T-helper 17 cell (primary cell): Measurements from ENCODE around the gene NELFA. TPM values are rescaled to one million over a fixed set of nuclear protein-coding genes. Genes with fewer than 3 reads are reported as not detected.

Source experiments
- ATAC-seq: fragments of 150-1000 bp; cut with Tn5 transposase; 2 replicates; pipeline ENCODE4 v1.10.0; 2021; ENCODE audit warnings: mild to moderate bottlenecking, moderate library complexity
- DNase-seq, 3 donors: peaks; one replicate each; pipeline versions ENCODE4 v3.0.0 to v3.0.0-alpha.2; 2020 to 2021
- H3K9me3 ChIP-seq: one replicate; pipeline ENCODE4 v1.7.0; 2013; ENCODE audit warnings: low read length, mild to moderate bottlenecking; ENCODE audit not compliant: control insufficient read depth, poor library complexity, severe bottlenecking
- H3K27ac Mint-ChIP-seq: one replicate; pipeline ENCODE4 v1.8.0; 2022; ENCODE audit warnings: mild to moderate bottlenecking, moderate library complexity, mixed read lengths
- H3K27me3 Mint-ChIP-seq: one replicate; pipeline ENCODE4 v1.8.0; 2022; ENCODE audit warnings: mixed read lengths
- H3K36me3 Mint-ChIP-seq: one replicate; pipeline ENCODE4 v1.8.0; 2022; ENCODE audit warnings: low read depth, mixed read lengths
- H3K4me1 Mint-ChIP-seq: one replicate; pipeline ENCODE4 v1.8.0; 2022; ENCODE audit warnings: mild to moderate bottlenecking, mixed read lengths
- H3K4me3 Mint-ChIP-seq: one replicate; pipeline ENCODE4 v1.8.0; 2022; ENCODE audit warnings: mild to moderate bottlenecking, moderate library complexity, mixed read lengths
- total RNA-seq, 4 donors: library from RNA in 2 of 4; stranded (reverse) in 2 of 4; gene quantifications; one replicate each; pipeline ENCODE4 v1.2.3 and lab custom pipeline; 2022 to 2026

NELFA gene
- total RNA-seq, 2 donors from 2014 or later, result 40.7 to 47.2 TPM

DNA sequence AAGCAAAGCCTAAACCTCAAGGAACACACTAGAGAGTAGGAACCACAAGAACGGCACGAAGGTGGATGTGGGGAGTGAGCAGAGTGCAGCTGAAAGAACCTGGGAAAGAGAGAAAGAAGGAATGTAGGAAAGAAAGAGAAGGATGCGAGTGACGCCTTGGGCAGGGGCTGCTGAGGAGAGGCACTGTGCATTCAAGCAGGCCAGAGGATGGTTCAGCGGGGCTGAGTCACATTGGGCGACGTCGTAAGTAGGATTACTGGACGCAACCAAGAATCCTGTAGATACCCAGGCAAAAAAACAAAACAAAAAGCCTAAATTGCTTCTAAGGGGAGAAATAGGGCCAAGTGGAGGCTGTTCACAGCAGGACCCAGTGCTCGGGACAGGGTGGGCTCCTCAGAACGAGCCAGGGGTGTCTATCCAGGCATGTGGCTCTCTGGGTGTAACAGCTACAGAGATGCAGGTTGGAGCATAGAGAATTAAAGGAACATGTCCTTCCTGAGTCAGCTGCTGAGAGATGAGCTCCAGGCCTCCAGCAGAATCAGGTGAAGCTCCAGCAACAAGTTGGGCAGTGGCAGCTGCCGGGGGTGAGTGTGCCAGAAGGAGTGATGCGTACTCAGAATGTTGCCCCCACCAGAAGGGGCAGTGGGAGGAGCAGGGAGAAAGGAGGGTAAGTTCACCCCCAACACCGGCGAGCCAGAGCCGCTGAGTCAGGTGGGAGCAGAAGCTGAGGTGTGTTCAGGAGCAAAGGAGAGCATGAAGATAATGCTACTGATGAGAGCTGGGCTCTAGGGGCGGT, 38.6 kb downstream of the NELFA start:
- H3K9me3 ChIP-seq, result no peaks in the 10 kb centered on the region
- Mint-ChIP-seq H3K4me1 (peaks cover 19% of the 10 kb centered on the region), H3K27me3 (no peaks in the 10 kb centered on the region), H3K27ac (peak overlapping the region; percentile 85), H3K4me3 (no peak overlapping the region), H3K36me3 (peaks cover 14% of the 10 kb centered on the region)
- DNase-seq (no peak), ATAC-seq (no peak)

DNA sequence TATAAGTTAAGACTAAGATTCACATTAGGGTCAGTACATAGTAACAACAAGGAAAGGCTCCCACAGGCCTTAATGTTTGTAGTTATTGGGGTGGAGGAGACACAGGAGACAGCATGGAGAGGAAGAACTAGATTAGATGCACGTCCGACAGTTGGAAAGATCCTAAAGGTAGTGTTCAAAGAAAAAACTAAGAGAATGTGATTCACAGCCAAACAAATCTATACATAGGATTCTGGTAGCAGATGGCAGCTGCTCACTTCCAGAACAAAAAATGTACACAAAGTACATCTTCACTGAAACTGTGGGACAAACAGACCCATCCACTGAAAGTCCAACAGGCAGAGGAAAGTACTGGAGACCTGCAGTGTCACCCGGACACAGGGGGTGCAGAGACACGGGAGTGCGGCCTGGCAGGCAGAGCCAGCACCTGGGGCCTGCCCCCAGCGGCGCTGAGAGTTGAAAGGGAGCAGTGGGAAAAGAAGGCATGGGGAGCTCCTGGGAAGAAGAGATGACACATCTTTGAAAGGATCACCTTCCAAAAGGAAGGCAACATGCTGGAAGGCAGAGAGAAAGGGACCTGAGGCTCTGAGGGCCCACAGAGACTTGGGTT, 40.0 kb downstream of the NELFA start:
- Mint-ChIP-seq H3K27me3 (no peaks in the 10 kb centered on the region), H3K36me3 (peaks cover 17% of the 10 kb centered on the region), H3K4me3 (no peak overlapping the region), H3K27ac (peak overlapping the region; percentile 88), H3K4me1 (peaks cover 22% of the 10 kb centered on the region)
- DNase-seq, result no peak
- no peak for ATAC-seq
- no peaks in the 10 kb centered on the region for H3K9me3 ChIP-seq

DNA sequence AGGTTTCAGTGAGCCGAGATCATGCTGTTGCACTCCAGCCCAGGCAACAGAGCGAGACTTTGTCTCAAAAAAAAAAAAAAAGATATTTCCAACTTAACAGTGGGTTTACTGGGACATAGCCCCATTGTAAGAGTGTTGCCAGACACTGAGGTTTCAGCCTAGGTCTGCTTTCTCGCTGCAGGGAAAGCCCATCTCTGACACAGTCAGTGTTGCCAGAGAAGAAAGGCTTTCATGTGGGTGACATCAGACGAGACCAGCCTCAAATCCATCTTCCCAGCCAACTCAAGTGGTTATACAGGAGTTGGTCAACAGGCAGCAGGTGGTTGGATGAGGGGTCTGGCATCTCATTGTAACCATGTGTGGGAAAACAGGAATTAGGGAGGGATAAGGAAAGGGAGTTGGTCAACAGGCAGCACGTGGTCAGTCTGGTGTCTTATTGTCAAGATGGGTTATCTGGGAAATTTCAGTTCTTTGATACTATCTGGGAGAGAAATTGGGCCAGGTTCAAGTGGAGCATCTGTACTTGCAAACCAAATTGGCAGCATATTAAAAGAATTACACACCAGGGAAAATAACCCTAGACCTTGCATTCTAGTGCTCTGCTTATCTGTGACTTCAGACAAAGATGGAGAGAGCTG, 41.1 kb downstream of the NELFA start:
- peak overlapping the region; percentile 88 for H3K27ac Mint-ChIP-seq

DNA sequence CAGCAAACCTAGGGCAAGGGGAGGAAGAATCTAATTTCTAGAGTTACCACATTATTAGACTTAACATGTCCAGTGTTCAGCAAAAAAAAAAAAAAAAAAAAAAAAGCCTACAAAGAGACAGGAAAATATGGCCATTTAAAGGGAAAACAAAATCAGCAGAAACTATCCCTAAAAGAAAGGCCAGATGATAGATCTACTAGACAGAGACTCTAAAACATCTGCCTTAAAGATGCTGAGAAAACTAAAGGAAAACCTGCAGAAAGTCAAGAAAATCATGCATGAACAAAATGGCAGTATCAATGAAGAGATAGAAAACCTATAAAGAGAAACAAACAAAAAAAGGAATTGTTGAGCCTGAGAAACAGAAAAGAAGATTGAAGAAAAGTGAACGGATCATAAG, 43.8 kb downstream of the NELFA start:
- Mint-ChIP-seq H3K4me3 (no peak overlapping the region), H3K27me3 (no peaks in the 10 kb centered on the region), H3K27ac (peak overlapping the region; percentile 12), H3K36me3 (peaks cover 25% of the 10 kb centered on the region), H3K4me1 (peaks cover 15% of the 10 kb centered on the region)
- DNase-seq (no peak), ATAC-seq (no peak)
- H3K9me3 ChIP-seq, result no peaks in the 10 kb centered on the region

More for the DNA sequence above, 41.1 kb downstream of the NELFA start:
- ATAC-seq (no peak), DNase-seq (no peak)
- Mint-ChIP-seq H3K4me1 (peaks cover 22% of the 10 kb centered on the region), H3K4me3 (no peak overlapping the region), H3K27me3 (no peaks in the 10 kb centered on the region), H3K36me3 (peaks cover 17% of the 10 kb centered on the region)
- H3K9me3 ChIP-seq, result no peaks in the 10 kb centered on the region

DNA sequence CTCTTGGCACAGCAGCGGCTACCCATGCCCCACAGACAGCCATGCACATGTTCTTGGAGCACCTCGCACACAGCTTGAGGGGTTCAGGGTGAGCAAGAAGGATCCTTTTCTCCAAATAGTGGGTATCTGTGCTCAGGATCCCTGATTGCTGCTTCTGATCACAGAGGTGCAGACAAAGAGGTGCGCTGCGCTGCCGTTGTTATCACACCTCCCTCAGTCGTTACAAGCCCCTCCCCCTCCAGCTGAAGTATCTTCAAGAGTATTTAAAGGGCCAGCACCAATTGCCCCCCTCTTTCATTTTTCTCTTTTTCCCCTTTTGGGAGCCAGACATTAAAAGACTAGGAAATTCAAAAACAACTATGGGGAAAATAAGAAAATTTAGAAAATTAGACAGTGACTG, 44.3 kb downstream of the NELFA start:
- H3K4me3 Mint-ChIP-seq, result no peak overlapping the region

DNA sequence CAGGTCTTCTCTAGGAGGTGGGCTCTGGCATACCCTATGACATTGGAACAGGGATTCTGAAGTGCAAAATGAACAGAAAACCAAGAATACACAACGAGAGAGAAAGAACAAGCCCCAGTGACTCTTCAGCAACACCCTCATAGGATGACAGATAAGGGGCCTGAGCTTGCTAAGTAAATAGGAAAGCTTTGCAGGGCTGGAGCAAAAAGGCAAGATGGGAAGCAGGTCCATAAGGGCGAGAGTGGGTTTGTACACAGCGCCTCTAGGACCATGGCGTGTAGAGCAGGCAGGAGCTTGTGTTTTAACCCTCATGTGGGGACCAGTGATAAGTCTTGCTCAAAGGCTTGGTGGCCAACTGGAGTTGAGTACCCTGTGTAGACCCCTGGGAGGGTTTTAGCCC, 45.8 kb downstream of the NELFA start:
- no peaks in the 10 kb centered on the region for H3K9me3 ChIP-seq
- Mint-ChIP-seq H3K27me3 (no peaks in the 10 kb centered on the region), H3K4me1 (peaks cover 10% of the 10 kb centered on the region), H3K36me3 (peaks cover 15% of the 10 kb centered on the region), H3K27ac (no peak overlapping the region), H3K4me3 (no peak overlapping the region)
- DNase-seq (no peak), ATAC-seq (no peak)

More for the DNA sequence above, 44.3 kb downstream of the NELFA start:
- H3K27me3 Mint-ChIP-seq, result no peaks in the 10 kb centered on the region
- peak overlapping the region; percentile 12 for H3K27ac Mint-ChIP-seq
- no peak for DNase-seq
- peaks cover 12% of the 10 kb centered on the region for H3K4me1 Mint-ChIP-seq
- no peak for ATAC-seq
- H3K36me3 Mint-ChIP-seq, result peaks cover 22% of the 10 kb centered on the region
- no peaks in the 10 kb centered on the region for H3K9me3 ChIP-seq

DNA sequence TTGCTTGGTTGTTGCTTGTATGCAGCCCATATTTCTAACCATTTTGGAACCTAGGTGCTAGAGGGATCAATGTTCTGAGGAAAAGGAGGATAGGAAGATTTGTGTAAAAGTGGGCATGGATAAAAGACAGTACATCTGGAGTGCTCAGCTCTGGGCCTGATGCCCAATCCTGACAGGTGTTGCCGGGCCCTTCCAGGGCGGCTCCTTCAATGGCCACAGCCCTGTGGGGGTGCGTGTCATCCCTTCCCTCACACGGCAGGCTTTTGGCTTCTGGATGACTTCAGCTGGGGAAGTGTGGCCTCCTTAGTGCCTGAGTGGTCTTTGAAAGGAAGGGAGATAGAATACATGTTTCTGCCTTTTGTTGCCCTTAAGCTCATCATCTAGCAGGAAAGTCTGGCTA, 47.2 kb downstream of the NELFA start:
- H3K36me3 Mint-ChIP-seq, result peaks cover 15% of the 10 kb centered on the region

DNA sequence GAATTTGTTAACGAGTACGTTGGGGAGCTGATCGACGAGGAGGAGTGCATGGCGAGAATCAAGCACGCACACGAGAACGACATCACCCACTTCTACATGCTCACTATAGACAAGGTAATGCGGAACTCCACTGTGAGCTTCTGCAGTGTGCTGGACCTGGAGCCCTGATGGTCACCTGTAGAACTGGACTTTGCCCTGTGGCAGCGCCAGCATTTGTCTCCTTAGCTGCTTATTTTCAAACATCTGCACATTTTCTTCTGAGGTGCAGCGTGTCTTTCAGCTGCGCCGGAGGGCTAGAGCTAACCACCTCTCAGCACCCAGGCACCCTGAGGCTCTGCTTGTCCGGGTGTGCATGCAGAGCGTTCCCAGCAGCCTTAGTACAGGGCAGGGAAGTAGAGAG, 47.7 kb downstream of the NELFA start:
- no peaks in the 10 kb centered on the region for H3K27me3 Mint-ChIP-seq
- no peaks in the 10 kb centered on the region for H3K9me3 ChIP-seq
- no peak for ATAC-seq
- no peak overlapping the region for H3K27ac Mint-ChIP-seq
- peaks cover 9% of the 10 kb centered on the region for H3K4me1 Mint-ChIP-seq
- H3K36me3 Mint-ChIP-seq, result peaks cover 15% of the 10 kb centered on the region
- H3K4me3 Mint-ChIP-seq, result peak overlapping the region; percentile 31
- no peak for DNase-seq

More for the DNA sequence above, 47.2 kb downstream of the NELFA start:
- H3K27ac Mint-ChIP-seq, result no peak overlapping the region
- H3K4me1 Mint-ChIP-seq, result peaks cover 10% of the 10 kb centered on the region
- no peak overlapping the region for H3K4me3 Mint-ChIP-seq
- H3K27me3 Mint-ChIP-seq, result no peaks in the 10 kb centered on the region
- DNase-seq (no peak), ATAC-seq (no peak)
- H3K9me3 ChIP-seq, result no peaks in the 10 kb centered on the region

DNA sequence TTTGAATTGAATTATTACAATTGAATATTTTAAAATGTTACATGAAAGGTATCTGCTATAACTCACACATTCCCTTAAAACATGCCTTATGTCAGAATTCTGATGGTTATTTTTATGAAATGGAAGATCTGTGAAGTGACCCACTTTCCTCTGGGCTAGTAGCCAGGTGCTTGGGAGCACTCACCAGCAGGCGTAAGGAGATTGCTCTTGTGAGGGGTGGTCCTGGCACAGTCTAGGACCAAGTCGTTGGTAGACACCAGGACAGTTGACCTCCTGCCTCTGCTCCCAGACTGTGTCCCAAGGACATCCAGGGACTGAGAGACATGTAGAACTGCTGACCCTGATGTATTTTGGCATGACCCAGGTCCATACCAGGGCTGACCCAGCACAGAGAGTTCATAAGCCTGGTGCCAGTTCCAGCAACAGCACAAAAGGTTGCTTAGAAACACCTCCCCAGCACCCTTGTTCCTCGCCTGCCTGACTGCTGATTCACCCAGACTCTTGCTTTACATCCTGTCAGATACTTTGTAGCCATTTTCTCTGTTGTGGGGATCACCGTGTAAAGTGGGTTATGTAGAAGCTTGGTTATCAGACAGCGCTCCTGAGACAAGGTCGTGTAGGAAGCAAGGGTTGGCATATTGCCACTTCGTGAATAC, 48.5 kb downstream of the NELFA start:
- Mint-ChIP-seq H3K27me3 (no peaks in the 10 kb centered on the region), H3K4me1 (peaks cover 4% of the 10 kb centered on the region), H3K27ac (no peak overlapping the region), H3K36me3 (peaks cover 15% of the 10 kb centered on the region), H3K4me3 (no peak overlapping the region)
- no peaks in the 10 kb centered on the region for H3K9me3 ChIP-seq
- ATAC-seq (no peak), DNase-seq (no peak)

DNA sequence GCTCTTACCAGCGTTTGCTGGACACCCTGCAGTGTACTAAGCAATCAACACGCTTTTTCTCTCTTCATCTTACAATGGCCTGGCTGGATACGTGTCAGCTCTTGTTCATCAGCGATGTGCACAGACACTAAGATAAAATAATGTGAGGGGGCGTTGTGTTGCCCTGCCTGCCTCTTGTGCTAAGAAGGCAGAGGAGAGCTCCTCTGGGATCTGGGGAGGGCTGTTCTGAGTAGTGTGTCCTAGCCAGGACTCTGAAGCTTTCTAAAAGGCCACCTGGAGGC, 49.7 kb downstream of the NELFA start:
- DNase-seq, result no peak
- no peak for ATAC-seq

DNA sequence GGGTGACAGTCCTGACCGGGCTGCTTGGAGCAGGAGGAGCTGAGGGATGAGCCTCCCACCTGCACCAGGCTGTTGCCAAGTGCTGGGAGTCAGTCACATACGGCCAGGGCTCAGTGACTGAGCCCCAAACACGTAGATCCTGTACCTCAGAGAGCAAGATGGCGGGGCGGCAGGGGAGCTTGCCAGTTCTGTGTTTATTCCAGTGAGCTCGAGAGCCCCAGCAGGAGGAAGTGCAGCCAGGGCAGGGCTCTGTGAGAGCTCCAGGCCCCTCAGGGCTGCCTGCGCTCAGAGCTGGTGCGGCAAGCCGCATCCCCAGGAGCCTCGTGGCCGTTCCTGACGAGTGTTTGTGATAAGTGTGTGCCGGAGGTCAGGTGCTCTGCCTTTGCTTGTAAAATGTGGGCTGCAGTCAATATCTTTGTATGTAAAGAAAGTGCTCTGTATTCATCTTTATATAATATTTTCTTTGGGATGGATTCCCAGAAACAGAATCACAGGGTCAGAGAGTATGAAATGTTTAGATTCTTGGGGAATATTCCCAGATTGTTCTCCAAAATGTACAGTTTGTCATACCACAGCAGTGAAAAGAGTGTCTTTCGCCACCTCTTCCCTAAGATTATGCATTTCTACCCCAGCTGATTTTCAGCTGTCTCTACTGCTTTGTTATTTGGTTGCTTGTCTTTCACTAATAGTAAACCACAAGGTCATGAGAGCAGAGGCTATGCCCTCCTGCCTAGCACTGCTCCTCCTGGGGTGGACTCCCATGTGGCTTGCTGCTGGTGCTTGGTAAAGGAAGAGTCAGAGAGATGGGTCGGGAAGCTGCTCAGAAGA, 50.3 kb downstream of the NELFA start:
- no peaks in the 10 kb centered on the region for H3K9me3 ChIP-seq
- Mint-ChIP-seq H3K36me3 (peaks cover 10% of the 10 kb centered on the region), H3K27ac (peak overlapping the region; percentile 77), H3K4me3 (no peak overlapping the region), H3K27me3 (no peaks in the 10 kb centered on the region), H3K4me1 (peaks cover 2% of the 10 kb centered on the region)
- ATAC-seq, result no peak
- no peak for DNase-seq

More for the DNA sequence above, 49.7 kb downstream of the NELFA start:
- H3K36me3 Mint-ChIP-seq, result peaks cover 10% of the 10 kb centered on the region
- peaks cover 4% of the 10 kb centered on the region for H3K4me1 Mint-ChIP-seq
- no peaks in the 10 kb centered on the region for H3K9me3 ChIP-seq
- H3K27me3 Mint-ChIP-seq, result no peaks in the 10 kb centered on the region
- no peak overlapping the region for H3K27ac Mint-ChIP-seq
- H3K4me3 Mint-ChIP-seq, result no peak overlapping the region

DNA sequence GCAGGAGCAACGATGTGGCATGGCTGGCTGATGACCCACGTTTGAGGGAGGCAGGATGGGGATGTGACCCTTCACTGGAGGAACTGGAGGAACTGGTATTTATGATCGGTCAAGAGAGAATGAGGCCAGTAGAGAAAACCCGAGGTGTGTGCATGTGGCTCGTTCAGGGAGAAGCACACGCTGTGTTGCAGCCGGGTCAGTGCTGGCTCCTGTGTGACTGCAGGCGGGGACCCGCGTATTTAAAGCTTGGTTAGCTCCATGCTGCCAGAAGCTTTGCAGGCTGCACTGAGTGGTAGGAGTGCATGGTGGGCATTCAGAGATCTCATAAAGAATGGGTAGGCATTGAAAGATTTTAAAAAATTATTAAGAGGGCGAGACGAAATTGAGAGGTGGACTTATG, 52.1 kb downstream of the NELFA start:
- ATAC-seq (no peak), DNase-seq (no peak)
- Mint-ChIP-seq H3K4me3 (no peak overlapping the region), H3K27me3 (no peaks in the 10 kb centered on the region), H3K27ac (no peak overlapping the region), H3K36me3 (peaks cover 5% of the 10 kb centered on the region), H3K4me1 (peaks cover 2% of the 10 kb centered on the region)
- H3K9me3 ChIP-seq, result no peaks in the 10 kb centered on the region

DNA sequence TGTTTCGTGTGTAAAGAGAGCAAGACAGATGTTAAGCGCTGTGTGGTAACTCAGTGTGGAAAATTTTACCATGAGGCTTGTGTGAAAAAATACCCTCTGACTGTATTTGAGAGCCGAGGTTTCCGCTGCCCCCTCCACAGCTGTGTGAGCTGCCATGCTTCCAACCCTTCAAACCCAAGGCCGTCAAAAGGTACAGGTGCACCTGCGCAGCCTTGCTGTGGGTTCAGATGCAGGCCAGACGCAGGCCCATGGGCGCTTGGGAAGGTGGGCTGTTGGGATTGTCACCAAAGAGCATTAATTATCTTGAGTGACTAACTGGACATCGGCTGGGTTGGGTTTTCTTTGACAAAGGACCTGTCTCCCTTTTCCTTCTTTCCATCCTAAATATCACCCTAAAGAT, 55.4 kb downstream of the NELFA start:
- Mint-ChIP-seq H3K27ac (no peak overlapping the region), H3K4me3 (no peak overlapping the region), H3K27me3 (no peaks in the 10 kb centered on the region), H3K4me1 (no peaks in the 10 kb centered on the region), H3K36me3 (no peaks in the 10 kb centered on the region)
- DNase-seq (no peak), ATAC-seq (no peak)
- no peaks in the 10 kb centered on the region for H3K9me3 ChIP-seq
